Skin epidermis (tissue), 12 donors: ENCODE results near the gene C1RL.

Experiments used
- H3K27ac ChIP-seq, 21 experiments: fragments of 200-600 bp; sonication (generic) in 11 of 21; one replicate each; pipeline ENCODE4 v1.5.0; 2020; ENCODE audit warnings: mild to moderate bottlenecking in 3 of 21, inconsistent platforms in 2 of 21, moderate library complexity in 2 of 21
- H3K4me3 ChIP-seq, 7 experiments: fragments of 200-600 bp; sonication (generic) in 2 of 7; one replicate each; pipeline ENCODE4 v1.5.0; 2020; ENCODE audit warnings: inconsistent platforms in 2 of 7, mild to moderate bottlenecking in 2 of 7, moderate library complexity in 1 of 7

The C1RL gene

DNA sequence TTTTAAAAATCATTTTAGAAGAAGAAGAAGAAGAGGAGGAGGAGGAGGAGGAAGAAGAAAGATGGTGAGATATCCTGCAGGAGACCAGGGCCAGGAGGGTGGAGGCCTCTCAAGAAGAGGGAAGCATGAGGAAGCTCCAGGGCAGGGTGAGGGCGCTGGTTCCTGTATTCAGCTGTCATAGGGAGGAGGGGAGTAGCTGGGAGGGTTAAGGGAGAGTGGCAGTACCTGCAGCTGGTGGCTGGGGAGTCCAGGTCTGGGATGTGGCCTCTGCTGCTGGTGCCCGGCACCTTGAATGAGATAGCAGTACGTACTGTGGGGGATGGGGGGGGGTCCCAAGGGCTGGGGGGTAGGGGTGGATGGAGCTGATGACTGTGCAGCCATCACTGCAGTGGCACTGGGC lies 9.9 kb upstream of the C1RL start:
- no peak overlapping the region for H3K27ac ChIP-seq
- H3K4me3 ChIP-seq, result no peak overlapping the region

GRCh38 chr12:7117670-7118069 lies 8.7 kb upstream of the C1RL start:
- H3K27ac ChIP-seq, result no peak overlapping the region
- H3K4me3 ChIP-seq, result no peak overlapping the region

DNA sequence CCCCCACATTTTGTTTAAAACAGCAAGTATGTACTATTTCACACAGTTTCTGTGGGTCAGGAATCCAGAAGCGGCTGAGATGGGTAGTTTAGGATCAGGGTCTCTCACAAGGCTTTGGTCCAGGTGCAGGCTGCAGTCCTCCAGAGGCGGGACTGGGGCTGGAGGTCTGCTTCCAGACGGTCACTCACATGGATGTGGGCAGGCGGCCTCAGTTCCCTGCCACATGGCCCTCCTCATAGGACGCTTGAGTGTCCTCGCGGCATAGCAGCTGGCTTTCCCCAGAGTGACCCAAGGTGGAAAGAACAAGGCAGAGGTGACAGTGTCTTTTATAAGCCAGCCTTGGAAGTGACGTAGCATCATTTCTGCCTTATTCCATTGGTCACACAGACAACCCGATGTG lies 7.9 kb upstream of the C1RL start:
- no peak overlapping the region for H3K27ac ChIP-seq
- no peak overlapping the region for H3K4me3 ChIP-seq

DNA sequence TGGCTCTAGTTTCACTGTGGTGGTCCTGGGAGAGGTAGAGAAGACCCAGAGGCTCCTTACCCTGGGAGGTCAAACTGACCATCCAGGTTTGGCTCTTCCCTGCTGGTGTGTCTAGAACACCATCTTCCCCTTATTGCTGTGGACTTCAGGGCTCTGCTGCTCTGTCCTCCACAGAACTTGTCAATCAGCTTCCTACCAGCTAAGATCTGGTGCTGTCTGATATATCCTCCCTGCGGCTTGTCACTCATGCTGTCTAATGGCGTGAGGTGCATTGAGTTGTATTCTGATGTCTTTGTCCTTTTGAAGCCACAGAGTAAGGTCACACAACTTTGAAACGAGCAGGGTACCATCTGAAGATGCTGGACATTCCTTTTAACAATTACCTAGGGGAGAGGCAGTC lies 7.2 kb upstream of the C1RL start:
- Histone ChIP-seq H3K27ac (no peak overlapping the region), H3K4me3 (no peak overlapping the region)

GRCh38 chr12:7114851-7115250 lies 5.8 kb upstream of the C1RL start:
- H3K27ac ChIP-seq, result no peak overlapping the region
- no peak overlapping the region for H3K4me3 ChIP-seq

GRCh38 chr12:7114008-7114407 lies 5.0 kb upstream of the C1RL start:
- peak overlapping the region in 2 of 21 experiments; percentile 6 to 14 for H3K27ac ChIP-seq
- no peak overlapping the region for H3K4me3 ChIP-seq

DNA sequence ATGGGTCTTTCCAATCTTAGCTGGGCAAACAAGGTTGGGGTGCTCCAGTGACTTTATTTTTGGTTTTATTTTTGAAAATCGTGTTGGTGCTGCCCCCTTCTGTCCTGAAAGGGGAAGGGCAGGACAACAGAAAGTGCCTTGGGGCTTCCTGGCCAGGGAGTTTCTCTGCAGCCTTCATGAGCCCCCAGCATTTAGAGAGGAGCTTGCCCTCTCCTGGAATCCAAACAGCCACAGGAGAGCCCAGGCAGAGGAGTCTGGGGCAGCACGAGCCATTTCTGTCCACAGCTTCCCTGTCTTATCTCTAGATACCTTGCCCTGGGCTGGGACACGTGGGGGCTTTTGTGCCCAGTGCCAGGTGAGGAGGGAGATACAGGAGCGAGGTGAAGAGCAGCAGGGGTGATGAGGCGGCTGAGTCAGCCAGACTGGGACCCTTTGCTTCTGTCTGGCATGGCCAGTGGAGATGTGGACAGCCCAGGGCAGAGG lies 4.4 kb upstream of the C1RL start:
- H3K4me3 ChIP-seq, result no peak overlapping the region
- H3K27ac ChIP-seq, result peak overlapping the region in 4 of 21 experiments; percentile 6 to 57 (median 22)

DNA sequence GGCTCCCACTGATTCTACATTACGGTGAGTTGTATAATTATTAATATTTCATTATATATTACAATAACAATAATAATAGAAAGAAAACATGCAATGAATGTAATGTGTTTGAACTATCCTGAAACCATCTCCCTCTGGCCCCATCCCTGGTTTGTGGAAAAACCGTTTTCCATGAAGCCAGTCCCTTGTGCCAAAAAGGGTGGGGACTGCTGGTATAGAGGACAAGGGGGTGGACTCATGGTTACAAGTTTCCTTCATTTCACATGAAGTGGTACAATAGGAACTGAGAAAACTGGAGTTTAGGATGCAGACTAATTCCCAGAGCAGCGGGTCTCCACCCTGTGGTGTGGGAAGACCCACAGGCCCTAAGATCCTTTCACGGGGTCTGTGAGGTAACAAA lies 3.0 kb upstream of the C1RL start:
- H3K4me3 ChIP-seq, result no peak overlapping the region
- peak overlapping the region in 10 of 21 experiments; percentile 3 to 60 (median 38) for H3K27ac ChIP-seq

DNA sequence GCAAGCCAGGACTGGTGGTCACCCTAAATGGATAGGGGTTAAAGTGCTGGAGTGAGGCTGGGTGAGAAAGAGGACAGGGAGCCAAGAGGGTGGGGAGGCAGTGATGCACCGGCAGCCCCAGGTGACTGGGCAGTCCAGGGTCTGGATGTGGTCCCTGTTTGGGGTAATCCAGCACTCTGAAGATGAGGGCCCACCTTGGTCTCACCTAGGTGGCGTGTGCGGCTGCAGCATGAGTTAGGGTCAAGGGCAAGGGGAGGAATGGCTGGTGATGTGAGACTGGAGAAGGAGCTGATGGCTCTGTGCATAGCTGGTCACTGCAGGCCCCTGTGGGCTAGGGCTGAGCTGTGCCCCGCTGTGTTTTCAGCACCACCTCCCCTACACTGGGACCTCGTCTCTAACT lies 1.6 kb upstream of the C1RL start:
- Histone ChIP-seq H3K27ac (peak overlapping the region in 6 of 21 experiments; percentile 5 to 93 (median 31)), H3K4me3 (no peak overlapping the region)

- peak overlapping the region in 20 of 21 experiments; percentile 27 to 99 (median 95) for H3K27ac ChIP-seq
Observed at GRCh38 chr12:7109572-7109920, 532 bp upstream of the C1RL start.

GRCh38 chr12:7108003-7108795 lies 815 bp downstream of the C1RL start:
- peak overlapping the region; percentile 80 to 99 (median 95) for H3K27ac ChIP-seq
- H3K4me3 ChIP-seq, result peak overlapping the region; percentile 38 to 61 (median 49)

More at GRCh38 chr12:7109572-7109920, 532 bp upstream of the C1RL start:
- H3K4me3 ChIP-seq, result peak overlapping the region in 5 of 7 experiments; percentile 38 to 61 (median 51)

GRCh38 chr12:7107636-7108002 lies 1.4 kb downstream of the C1RL start:
- Histone ChIP-seq H3K27ac (peak overlapping the region in 20 of 21 experiments; percentile 80 to 99 (median 95)), H3K4me3 (peak overlapping the region; percentile 38 to 61 (median 49))

DNA sequence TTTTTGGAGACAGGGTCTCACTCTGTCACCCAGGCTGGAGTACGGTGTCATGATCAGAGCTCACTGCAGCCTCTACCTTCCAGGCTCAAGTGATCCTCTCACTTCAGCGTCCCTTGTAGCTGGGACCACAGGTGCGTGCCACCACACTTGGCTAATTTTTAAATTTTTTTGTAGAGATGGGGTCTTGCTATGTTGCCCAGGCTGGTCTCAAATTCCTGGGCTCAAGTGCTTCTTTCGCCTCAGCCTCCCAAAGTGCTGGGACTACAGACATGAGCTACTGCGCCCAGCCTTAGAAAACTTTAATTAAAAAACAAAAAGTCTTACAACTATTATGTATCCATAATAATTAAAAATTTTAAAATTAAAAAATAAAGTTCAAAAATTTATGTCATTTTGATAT lies 1.8 kb downstream of the C1RL start:
- Histone ChIP-seq H3K4me3 (peak overlapping the region in 3 of 7 experiments; percentile 38 to 51 (median 47)), H3K27ac (peak overlapping the region in 10 of 21 experiments; percentile 94 to 99 (median 96))

GRCh38 chr12:7106082-7106481 lies 2.9 kb downstream of the C1RL start:
- Histone ChIP-seq H3K27ac (no peak overlapping the region), H3K4me3 (no peak overlapping the region)

DNA sequence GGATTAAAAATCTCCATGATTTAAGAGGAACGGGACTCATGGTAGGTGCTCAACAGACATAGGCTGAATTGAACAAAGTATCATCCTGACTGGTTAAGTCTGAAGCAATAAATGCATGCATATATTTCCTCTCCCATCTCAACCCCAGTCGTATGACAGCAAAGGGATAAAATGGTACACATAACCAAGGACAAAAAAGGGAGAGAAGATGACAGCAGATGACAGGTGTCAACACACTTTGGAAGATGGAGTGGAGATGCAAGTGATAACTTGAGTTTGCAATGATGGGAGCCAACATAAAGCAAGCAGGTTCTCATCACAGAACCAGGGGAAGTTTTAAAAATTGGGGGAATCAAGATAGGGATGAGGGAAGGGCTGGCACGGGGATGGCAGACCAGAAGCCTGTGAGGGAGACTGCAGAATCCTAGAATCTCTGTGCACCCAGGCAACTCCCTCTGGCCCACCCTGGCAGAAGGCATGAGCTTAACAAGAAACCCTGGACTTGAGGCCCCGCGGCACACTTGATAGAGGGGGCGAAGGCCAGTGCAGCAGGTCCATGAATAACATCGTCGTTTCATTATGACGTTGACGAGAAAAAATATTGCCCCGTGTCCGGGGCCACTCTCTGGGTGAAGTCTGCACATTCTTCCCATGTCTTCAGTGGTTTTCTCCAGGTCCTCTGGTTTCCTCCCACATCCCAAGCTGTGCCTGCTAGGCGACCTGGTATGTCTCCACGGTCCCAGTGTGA lies 5.0 kb downstream of the C1RL start:
- no peak overlapping the region for H3K4me3 ChIP-seq

GRCh38 chr12:7102582-7102981 lies 6.4 kb downstream of the C1RL start:
- H3K27ac ChIP-seq, result peak overlapping the region in 1 of 21 experiments; percentile 2
- H3K4me3 ChIP-seq, result no peak overlapping the region

More for the DNA sequence above, 5.0 kb downstream of the C1RL start:
- no peak overlapping the region for H3K27ac ChIP-seq

DNA sequence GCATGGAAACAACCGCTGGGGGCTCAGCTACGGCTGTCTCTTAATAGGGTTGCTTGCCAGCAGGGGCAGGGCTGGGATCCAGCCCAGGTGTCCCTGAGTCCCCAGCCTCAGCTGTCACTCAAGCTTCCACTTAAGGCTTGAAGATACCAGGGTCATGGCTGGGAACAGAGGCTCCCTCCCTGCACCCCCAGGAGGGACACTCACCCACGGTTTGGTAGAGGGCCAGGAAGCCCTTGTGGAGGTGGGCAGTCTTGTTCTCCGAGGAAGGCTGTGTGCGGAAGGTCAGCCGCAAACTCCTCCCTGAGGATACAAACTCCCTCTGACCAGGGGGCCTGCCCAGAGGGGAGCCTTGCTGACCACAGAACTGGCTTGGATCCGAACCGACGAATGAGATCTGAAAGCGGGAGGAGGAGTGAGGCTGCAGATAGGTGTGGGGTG lies 7.3 kb downstream of the C1RL start:
- peak overlapping the region in 1 of 21 experiments; percentile 24 for H3K27ac ChIP-seq
- H3K4me3 ChIP-seq, result no peak overlapping the region

DNA sequence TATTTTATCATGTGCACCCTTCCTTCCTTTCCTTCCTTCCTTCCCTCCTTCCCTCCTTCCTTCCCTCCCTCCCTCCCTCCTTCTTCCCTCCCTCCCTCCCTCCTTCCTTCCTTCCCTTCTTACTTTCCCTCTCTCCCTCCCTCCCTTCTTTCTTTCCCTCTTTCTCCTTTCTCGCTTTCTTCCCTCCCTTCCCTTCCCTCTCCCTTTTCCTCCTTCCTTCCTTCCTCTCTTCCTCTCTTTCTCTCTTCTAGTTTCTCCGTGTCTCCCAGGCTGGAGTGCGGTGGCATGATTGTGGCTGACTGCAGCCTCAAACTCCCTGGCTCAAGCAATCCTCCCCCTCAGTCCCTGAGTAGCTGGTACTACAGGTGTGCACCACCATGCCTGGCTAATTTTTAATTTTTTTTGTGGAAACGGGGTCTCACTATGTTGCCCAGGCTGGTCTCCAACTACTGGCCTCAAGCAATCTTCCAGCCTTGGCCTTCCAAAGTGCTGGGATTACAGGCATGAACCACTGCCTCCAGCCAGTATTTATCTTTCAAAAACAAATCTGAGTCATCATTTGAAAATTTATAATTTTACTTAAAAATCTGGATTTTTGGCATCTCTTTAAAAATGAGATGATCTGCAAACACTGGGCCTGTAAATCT lies 7.8 kb downstream of the C1RL start:
- peak overlapping the region in 1 of 21 experiments; percentile 24 for H3K27ac ChIP-seq
- no peak overlapping the region for H3K4me3 ChIP-seq

DNA sequence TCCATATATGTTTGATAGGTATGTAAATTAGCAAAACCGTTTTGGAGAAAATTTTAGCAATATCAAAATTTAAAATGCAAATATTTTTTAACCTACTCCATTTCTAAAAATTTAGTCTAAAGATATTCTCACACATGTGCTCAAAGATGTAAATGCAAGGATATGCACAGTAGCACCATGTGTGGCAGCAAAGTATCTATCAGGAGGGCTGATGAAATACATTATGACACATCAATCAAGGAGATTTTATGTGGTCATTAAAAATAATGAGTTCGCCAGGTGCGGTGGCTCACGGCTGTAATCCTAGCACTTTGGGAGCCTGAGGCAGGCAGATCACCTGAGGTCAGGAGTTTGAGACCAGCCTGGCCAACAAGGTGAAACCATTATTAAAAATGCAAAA lies 8.8 kb downstream of the C1RL start:
- Histone ChIP-seq H3K4me3 (no peak overlapping the region), H3K27ac (no peak overlapping the region)

- H3K4me3 ChIP-seq, result no peak overlapping the region
- no peak overlapping the region for H3K27ac ChIP-seq
Observed at GRCh38 chr12:7099290-7099996, 9.6 kb downstream of the C1RL start.
